ENCODE results near the gene PRDX2.

Gene PRDX2

GRCh38 chr19:12752056-12752781 lies 49.4 kb downstream of the PRDX2 start:
- no peak for DNase-seq (ENCODE audit: low spot score)

DNA sequence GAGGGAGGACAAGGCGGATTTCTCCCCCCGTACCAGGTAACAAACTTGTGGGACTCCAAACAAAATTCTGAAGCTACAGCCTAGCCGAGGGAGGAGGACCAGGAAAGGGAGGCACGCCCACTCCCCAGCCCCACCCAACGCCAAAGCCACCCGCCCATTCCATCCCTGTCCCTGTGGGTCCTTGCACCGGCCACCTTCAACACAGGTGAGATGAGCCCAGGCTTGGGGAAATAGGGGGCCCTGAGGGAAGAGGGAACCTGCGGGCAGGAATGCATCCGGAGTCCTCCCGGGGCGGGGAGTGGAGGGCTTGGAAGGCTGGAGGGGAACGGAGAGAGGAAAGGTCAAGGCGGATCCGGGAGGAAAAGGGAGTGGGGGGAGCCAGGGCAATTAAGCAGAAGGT lies 50.0 kb downstream of the PRDX2 start, which contains the start of gene BEST2:
Gene BEST2 (plus strand): TSS at position 157 of the 400 bp plus-strand sequence. CDS start 802 bp downstream, outside the sequence.
- no peak for DNase-seq (ENCODE audit: low spot score)

DNA sequence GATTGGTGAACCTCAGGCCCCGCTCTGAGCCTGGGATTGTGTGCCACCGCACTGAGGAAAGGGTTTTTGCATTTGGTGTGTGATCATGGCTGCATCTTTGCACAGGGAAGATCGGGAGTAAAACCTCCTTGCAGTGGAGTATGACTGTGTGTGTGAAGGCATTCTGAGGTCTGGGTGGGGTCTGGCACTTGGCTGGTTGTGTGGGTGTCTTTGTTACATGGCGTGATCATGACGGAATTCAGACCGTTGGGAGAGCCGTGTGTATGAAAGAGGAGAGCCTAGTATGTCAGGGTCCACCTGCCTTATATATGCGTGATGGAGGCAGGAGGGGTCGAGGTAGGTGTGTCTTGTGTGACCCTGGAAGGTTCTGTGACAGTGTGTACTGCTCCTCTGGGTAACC lies 50.7 kb downstream of the PRDX2 start:
- no peak for DNase-seq (ENCODE audit: low spot score)

DNA sequence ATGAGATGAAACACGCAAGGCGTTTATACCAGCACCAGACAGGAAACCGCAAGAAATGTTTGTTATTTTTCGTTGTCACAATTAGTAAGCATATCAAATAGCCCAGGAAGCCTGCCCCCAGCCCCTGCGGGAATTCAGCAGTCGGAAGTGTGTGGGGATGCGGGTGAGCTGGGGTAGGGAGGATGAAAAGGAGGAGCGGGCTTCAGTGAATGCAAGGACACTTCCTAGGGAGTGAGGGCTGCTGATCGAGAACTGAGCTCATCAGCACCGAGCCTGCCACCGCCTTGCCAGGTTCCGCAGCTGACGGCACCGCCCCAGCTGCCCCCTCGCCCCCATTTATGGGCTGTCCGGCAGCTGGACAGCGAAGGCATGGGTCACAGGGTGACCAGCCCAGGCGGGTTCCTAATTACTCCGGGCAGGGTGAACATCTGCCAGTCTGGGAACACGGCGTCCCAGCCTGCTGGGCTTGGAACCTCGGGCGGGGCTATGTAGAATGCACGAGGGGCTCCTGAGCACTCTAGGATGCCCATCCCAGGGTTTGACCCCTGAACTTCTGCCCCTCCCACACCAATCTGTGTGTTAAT lies 51.6 kb downstream of the PRDX2 start:
- DNase-seq (ENCODE audit: low spot score): no peak

GRCh38 chr19:12748489-12748888 lies 53.1 kb downstream of the PRDX2 start:
- DNase-seq (ENCODE audit: low spot score): no peak

Small RNA genes lying within 50 kb of the gene (small RNA-seq; reads per million reads assigned to genes)
- 0 reads per million in 2 experiments for gene MIR5684
